HepG2 (cell line): ENCODE data around the gene GLOD4. TPM values are rescaled to one million over a fixed set of nuclear protein-coding genes. Genes with fewer than 3 reads are reported as not detected.

Experiments
- CEBPG ChIP-seq: IDR thresholded peaks from 2 replicates; pipeline ENCODE4 v1.6.1; 2016
- HNRNPUL1 ChIP-seq: fragments of 200-400 bp; formaldehyde crosslinking; IDR thresholded peaks from 2 replicates; pipeline ENCODE4 v1.6.1; 2017; ENCODE audit warnings: low read depth, mild to moderate bottlenecking, low read length, moderate library complexity
- NRL ChIP-seq: sonication (generic); formaldehyde crosslinking; IDR thresholded peaks from 2 replicates; pipeline ENCODE4 v1.5.0; 2020; ENCODE audit warnings: missing genetic modification reagents, mild to moderate bottlenecking, moderate library complexity, borderline replicate concordance
- RARA ChIP-seq: IDR thresholded peaks from 2 replicates; pipeline ENCODE4 v1.6.1; 2016; ENCODE audit warnings: missing genetic modification reagents, missing compliant biosample characterization
- REPIN1 ChIP-seq: sonication (generic); formaldehyde crosslinking; IDR thresholded peaks from 2 replicates; pipeline ENCODE4 v1.8.0; 2022; ENCODE audit warnings: missing genetic modification reagents, low read depth, mild to moderate bottlenecking, borderline replicate concordance
- REXO4 ChIP-seq: sonication (generic); formaldehyde crosslinking; IDR thresholded peaks from 2 replicates; pipeline ENCODE4 v1.8.0; 2022; ENCODE audit warnings: missing genetic modification reagents, mild to moderate bottlenecking, borderline replicate concordance
- ZNF121 ChIP-seq: sonication (generic); formaldehyde crosslinking; IDR thresholded peaks from 2 replicates; pipeline ENCODE4 v1.5.0; 2020; ENCODE audit warnings: mild to moderate bottlenecking, missing genetic modification reagents
- ZNF253 ChIP-seq: sonication (generic); formaldehyde crosslinking; IDR thresholded peaks from 2 replicates; pipeline ENCODE4 v1.8.0; 2022; ENCODE audit warnings: mild to moderate bottlenecking, missing genetic modification reagents, borderline replicate concordance
- ZNF33B ChIP-seq: sonication (generic); formaldehyde crosslinking; IDR thresholded peaks from 2 replicates; pipeline ENCODE4 v1.5.1; 2020; ENCODE audit warnings: mild to moderate bottlenecking, missing genetic modification reagents
- ZNF564 ChIP-seq: sonication (generic); formaldehyde crosslinking; IDR thresholded peaks from 2 replicates; pipeline ENCODE4 v1.8.1; 2023; ENCODE audit warnings: mild to moderate bottlenecking, missing genetic modification reagents
- ZNF670 ChIP-seq: sonication (generic); formaldehyde crosslinking; IDR thresholded peaks from 2 replicates; pipeline ENCODE4 v1.8.0; 2022; ENCODE audit warnings: mild to moderate bottlenecking, missing genetic modification reagents, borderline replicate concordance
- ZNF7 ChIP-seq: IDR thresholded peaks from 2 replicates; pipeline ENCODE4 v1.6.1; 2016; ENCODE audit warnings: missing biosample characterization, missing genetic modification reagents
- ZNF713 ChIP-seq: sonication (generic); formaldehyde crosslinking; IDR thresholded peaks from 2 replicates; pipeline ENCODE4 v1.4.0; 2020; ENCODE audit warnings: mild to moderate bottlenecking, missing genetic modification reagents
- polyA plus RNA-seq, 8 experiments: library from polyadenylated mRNA; depleted of rRNA in 3 of 8; stranded (reverse) in 7 of 8; unstranded in 1 of 8; fragments of >200 nt; fragmentation: Illumina TruSeq in 4 of 8; extraction: Trizol in 4 of 8; gene quantifications; 2 replicates each; pipeline versions ENCODE4 v1.2.1 to v1.2.3, GENCODE V29; 2011 to 2016; ENCODE audit warnings: low read depth in 4 of 8, missing spikeins in 1 of 8, mixed read lengths in 1 of 8; ENCODE audit not compliant: insufficient read depth in 1 of 8
- total RNA-seq, 5 experiments: library from RNA; depleted of rRNA; stranded (reverse); fragments of >200 nt; fragmentation: Illumina TruSeq; extraction: Trizol; gene quantifications; 2 replicates each; pipeline ENCODE4 v1.2.3, GENCODE V29; 2016; ENCODE audit warnings: low read depth in 1 of 5
- TF ChIP-seq, protein P1 (sequence below): sonication (generic); formaldehyde crosslinking; IDR thresholded peaks from 2 replicates; pipeline ENCODE4 v1.4.0; 2020; ENCODE audit warnings: missing genetic modification reagents
- TF ChIP-seq, protein P2 (sequence below): IDR thresholded peaks from 2 replicates; pipeline ENCODE4 v1.6.1; 2012; ENCODE audit warnings: low read depth, low read length, improper control_type of control experiment
- TF ChIP-seq, protein P3 (sequence below): sonication (generic); formaldehyde crosslinking; IDR thresholded peaks from 2 replicates; pipeline ENCODE4 v1.8.0; 2022; ENCODE audit warnings: mild to moderate bottlenecking, missing genetic modification reagents, moderate library complexity
- TF ChIP-seq, protein P4 (sequence below): sonication (generic); formaldehyde crosslinking; IDR thresholded peaks from 2 replicates; pipeline ENCODE4 v1.4.0; 2020; ENCODE audit warnings: mild to moderate bottlenecking, missing genetic modification reagents

GLOD4 gene
- total and polyA plus RNA-seq, 2 of the 13 experiments (the other 11 are each of a cell fraction or from before 2014, with no cell fraction given), result 53.7 to 87.8 TPM

DNA sequence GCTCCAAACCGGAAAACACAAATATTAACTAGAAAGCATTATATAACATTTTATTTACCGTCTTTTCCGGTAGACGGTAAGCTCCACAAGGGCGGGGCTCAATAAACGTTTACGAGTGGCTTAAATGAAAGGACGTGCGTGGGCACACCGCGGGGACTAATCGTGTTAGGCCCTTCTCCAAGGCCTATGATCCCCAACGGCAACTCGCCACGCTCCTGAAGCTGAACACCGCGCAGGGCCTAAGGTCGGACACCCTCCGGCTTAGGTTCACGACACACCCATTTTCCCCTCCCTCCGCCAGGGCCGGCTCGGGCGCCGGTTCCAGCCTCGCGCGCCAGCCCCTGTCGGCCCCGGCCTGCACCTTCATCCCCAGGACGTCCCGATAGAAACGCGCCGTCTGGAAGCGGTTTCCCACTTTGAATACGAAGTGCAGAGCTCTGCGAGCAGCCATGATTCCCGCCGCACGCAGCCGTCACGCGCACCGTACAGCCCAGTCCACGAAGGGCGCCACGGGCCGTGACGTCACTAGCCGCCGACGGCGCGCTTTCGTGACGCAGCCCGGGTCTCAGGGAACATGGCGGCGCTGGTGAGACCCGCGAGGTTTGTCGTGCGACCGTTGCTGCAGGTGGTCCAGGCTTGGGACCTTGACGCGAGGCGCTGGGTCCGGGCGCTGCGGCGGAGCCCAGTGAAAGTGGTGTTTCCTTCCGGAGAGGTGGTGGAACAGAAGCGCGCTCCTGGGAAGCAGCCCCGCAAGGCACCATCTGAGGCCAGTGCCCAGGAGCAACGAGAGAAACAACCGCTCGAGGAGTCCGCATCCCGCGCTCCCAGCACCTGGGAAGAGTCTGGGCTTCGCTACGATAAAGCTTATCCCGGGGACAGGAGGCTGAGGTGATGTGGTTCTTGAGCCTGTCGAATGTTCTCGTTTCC is at the start of gene GLOD4, which contains the start of gene MRM3 (continued):
- TF ChIP-seq, protein P1, sequence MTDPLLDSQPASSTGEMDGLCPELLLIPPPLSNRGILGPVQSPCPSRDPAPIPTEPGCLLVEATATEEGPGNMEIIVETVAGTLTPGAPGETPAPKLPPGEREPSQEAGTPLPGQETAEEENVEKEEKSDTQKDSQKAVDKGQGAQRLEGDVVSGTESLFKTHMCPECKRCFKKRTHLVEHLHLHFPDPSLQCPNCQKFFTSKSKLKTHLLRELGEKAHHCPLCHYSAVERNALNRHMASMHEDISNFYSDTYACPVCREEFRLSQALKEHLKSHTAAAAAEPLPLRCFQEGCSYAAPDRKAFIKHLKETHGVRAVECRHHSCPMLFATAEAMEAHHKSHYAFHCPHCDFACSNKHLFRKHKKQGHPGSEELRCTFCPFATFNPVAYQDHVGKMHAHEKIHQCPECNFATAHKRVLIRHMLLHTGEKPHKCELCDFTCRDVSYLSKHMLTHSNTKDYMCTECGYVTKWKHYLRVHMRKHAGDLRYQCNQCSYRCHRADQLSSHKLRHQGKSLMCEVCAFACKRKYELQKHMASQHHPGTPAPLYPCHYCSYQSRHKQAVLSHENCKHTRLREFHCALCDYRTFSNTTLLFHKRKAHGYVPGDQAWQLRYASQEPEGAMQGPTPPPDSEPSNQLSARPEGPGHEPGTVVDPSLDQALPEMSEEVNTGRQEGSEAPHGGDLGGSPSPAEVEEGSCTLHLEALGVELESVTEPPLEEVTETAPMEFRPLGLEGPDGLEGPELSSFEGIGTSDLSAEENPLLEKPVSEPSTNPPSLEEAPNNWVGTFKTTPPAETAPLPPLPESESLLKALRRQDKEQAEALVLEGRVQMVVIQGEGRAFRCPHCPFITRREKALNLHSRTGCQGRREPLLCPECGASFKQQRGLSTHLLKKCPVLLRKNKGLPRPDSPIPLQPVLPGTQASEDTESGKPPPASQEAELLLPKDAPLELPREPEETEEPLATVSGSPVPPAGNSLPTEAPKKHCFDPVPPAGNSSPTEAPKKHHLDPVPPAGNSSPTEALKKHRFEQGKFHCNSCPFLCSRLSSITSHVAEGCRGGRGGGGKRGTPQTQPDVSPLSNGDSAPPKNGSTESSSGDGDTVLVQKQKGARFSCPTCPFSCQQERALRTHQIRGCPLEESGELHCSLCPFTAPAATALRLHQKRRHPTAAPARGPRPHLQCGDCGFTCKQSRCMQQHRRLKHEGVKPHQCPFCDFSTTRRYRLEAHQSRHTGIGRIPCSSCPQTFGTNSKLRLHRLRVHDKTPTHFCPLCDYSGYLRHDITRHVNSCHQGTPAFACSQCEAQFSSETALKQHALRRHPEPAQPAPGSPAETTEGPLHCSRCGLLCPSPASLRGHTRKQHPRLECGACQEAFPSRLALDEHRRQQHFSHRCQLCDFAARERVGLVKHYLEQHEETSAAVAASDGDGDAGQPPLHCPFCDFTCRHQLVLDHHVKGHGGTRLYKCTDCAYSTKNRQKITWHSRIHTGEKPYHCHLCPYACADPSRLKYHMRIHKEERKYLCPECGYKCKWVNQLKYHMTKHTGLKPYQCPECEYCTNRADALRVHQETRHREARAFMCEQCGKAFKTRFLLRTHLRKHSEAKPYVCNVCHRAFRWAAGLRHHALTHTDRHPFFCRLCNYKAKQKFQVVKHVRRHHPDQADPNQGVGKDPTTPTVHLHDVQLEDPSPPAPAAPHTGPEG (CRISPR knock-in tag), result peak; percentile 36; the same call in 1 of the 2 replicates
- TF ChIP-seq, protein P2, sequence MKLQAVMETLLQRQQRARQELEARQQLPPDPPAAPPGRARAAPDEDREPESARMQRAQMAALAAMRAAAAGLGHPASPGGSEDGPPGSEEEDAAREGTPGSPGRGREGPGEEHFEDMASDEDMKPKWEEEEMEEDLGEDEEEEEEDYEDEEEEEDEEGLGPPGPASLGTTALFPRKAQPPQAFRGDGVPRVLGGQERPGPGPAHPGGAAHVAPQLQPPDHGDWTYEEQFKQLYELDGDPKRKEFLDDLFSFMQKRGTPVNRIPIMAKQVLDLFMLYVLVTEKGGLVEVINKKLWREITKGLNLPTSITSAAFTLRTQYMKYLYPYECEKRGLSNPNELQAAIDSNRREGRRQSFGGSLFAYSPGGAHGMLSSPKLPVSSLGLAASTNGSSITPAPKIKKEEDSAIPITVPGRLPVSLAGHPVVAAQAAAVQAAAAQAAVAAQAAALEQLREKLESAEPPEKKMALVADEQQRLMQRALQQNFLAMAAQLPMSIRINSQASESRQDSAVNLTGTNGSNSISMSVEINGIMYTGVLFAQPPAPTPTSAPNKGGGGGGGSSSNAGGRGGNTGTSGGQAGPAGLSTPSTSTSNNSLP, result 0 out of 2 replicates have a peak, but pooled peaks have one; percentile 9
- no peak for TF ChIP-seq ZNF121 (CRISPR knock-in tag)
- TF ChIP-seq ZNF713 (CRISPR knock-in tag), result peak; percentile 35; the same call in 1 of the 2 replicates
- TF ChIP-seq ZNF253 (CRISPR knock-in tag), result peak; percentile 72; the same call in 1 of the 2 replicates
- TF ChIP-seq, protein P3, sequence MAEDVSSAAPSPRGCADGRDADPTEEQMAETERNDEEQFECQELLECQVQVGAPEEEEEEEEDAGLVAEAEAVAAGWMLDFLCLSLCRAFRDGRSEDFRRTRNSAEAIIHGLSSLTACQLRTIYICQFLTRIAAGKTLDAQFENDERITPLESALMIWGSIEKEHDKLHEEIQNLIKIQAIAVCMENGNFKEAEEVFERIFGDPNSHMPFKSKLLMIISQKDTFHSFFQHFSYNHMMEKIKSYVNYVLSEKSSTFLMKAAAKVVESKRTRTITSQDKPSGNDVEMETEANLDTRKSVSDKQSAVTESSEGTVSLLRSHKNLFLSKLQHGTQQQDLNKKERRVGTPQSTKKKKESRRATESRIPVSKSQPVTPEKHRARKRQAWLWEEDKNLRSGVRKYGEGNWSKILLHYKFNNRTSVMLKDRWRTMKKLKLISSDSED (CRISPR knock-in tag), result no peak
- TF ChIP-seq ZNF33B (CRISPR knock-in tag), result peak; percentile 77
- TF ChIP-seq REPIN1 (CRISPR knock-in tag), result peak; percentile 94
- TF ChIP-seq HNRNPUL1, result no peak; the same call in 1 of the 2 replicates
- TF ChIP-seq REXO4 (CRISPR knock-in tag), result no peak
- TF ChIP-seq ZNF7 (CRISPR knock-in tag), result no peak
- TF ChIP-seq ZNF564 (CRISPR knock-in tag), result peak; percentile 80; the same call in 1 of the 2 replicates
- TF ChIP-seq, protein P4, sequence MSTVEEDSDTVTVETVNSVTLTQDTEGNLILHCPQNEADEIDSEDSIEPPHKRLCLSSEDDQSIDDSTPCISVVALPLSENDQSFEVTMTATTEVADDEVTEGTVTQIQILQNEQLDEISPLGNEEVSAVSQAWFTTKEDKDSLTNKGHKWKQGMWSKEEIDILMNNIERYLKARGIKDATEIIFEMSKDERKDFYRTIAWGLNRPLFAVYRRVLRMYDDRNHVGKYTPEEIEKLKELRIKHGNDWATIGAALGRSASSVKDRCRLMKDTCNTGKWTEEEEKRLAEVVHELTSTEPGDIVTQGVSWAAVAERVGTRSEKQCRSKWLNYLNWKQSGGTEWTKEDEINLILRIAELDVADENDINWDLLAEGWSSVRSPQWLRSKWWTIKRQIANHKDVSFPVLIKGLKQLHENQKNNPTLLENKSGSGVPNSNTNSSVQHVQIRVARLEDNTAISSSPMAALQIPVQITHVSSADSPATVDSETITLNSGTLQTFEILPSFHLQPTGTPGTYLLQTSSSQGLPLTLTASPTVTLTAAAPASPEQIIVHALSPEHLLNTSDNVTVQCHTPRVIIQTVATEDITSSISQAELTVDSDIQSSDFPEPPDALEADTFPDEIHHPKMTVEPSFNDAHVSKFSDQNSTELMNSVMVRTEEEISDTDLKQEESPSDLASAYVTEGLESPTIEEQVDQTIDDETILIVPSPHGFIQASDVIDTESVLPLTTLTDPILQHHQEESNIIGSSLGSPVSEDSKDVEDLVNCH, result no peak
- peak; percentile 77; the same call in 1 of the 2 replicates for TF ChIP-seq NRL (CRISPR knock-in tag)
- peak; percentile 43 for TF ChIP-seq RARA (CRISPR knock-in tag)
- TF ChIP-seq CEBPG, result peak; percentile 49; the same call in 1 of the 2 replicates
- TF ChIP-seq ZNF670 (CRISPR knock-in tag), result no peak; the same call in none of the 2 replicates
